Keratinocyte (primary cell): ENCODE measurements around the gene FBN1. TPM values are rescaled to one million over a fixed set of nuclear protein-coding genes. Genes with fewer than 3 reads are reported as not detected.
A peak's percentile ranks its signal among the peaks of the same experiment; 100 is the strongest.

Source experiments
- DNase-seq: peaks from one replicate; pipeline ENCODE4 v3.0.0-alpha.2; 2011; ENCODE audit warnings: low read depth, missing footprints, low spot score
- FAIRE-seq: peaks from 2 replicates; lab custom pipeline; 2011; peaks lifted over from hg19 to GRCh38; lab: Jason Lieb, UNC
- H2AFZ ChIP-seq: 2 replicates; pipeline ENCODE4 v1.6.0; 2012; ENCODE audit warnings: low read length, control low read depth, inconsistent platforms; ENCODE audit not compliant: control insufficient read depth
- H3K27ac ChIP-seq: 2 replicates; pipeline ENCODE4 v1.5.1; 2011; ENCODE audit warnings: low read length; ENCODE audit not compliant: control insufficient read depth, insufficient read depth
- H3K27me3 ChIP-seq: 3 replicates; pipeline ENCODE4 v1.6.0; 2011; ENCODE audit warnings: low read length; ENCODE audit not compliant: control insufficient read depth, insufficient read depth; ENCODE audit errors: extremely low read depth
- H3K36me3 ChIP-seq, 2 experiments: 2 replicates in 1 of 2; 3 replicates in 1 of 2; pipeline ENCODE4 v1.5.1; 2011; ENCODE audit warnings: low read length in 2 of 2, mild to moderate bottlenecking in 1 of 2; ENCODE audit not compliant: control insufficient read depth in 2 of 2, insufficient read depth in 2 of 2; ENCODE audit errors: extremely low read depth in 1 of 2
- H3K4me1 ChIP-seq: 3 replicates; pipeline ENCODE4 v1.5.1; 2011; ENCODE audit warnings: low read length; ENCODE audit not compliant: control insufficient read depth, insufficient read depth; ENCODE audit errors: extremely low read depth
- H3K4me2 ChIP-seq: 3 replicates; pipeline ENCODE4 v1.6.0; 2011; ENCODE audit warnings: low read depth, low read length; ENCODE audit not compliant: control insufficient read depth, insufficient read depth; ENCODE audit errors: extremely low read depth
- H3K4me3 ChIP-seq, 3 experiments: fragments of 200-600 bp in 1 of 3; sonication (generic) in 1 of 3; 2 replicates in 2 of 3; 3 replicates in 1 of 3; pipeline ENCODE4 v1.5.1; 2011 to 2016; ENCODE audit warnings: low read length in 3 of 3, mild to moderate bottlenecking in 3 of 3, control low read depth in 2 of 3, inconsistent platforms in 1 of 3, low read depth in 1 of 3, mixed read lengths in 1 of 3, mixed run types in 1 of 3, moderate library complexity in 1 of 3; ENCODE audit not compliant: control insufficient read depth in 2 of 3, insufficient read depth in 2 of 3; ENCODE audit errors: extremely low read depth in 1 of 3
- H3K79me2 ChIP-seq: 2 replicates; pipeline ENCODE4 v1.6.0; 2012; ENCODE audit warnings: low read length; ENCODE audit not compliant: control insufficient read depth, insufficient read depth
- H3K9ac ChIP-seq: 3 replicates; pipeline ENCODE4 v1.6.0; 2011; ENCODE audit warnings: low read length; ENCODE audit not compliant: control insufficient read depth, insufficient read depth; ENCODE audit errors: extremely low read depth
- H3K9me1 ChIP-seq: 3 replicates; pipeline ENCODE4 v1.6.0; 2011; ENCODE audit warnings: low read length; ENCODE audit not compliant: control insufficient read depth, insufficient read depth; ENCODE audit errors: extremely low read depth
- H3K9me3 ChIP-seq: 2 replicates; pipeline ENCODE4 v1.5.1; 2012; ENCODE audit warnings: low read depth, low read length; ENCODE audit not compliant: control insufficient read depth
- H4K20me1 ChIP-seq: 3 replicates; pipeline ENCODE4 v1.6.0; 2011; ENCODE audit warnings: low read length; ENCODE audit not compliant: control insufficient read depth, insufficient read depth; ENCODE audit errors: extremely low read depth
- EZH2 ChIP-seq: IDR thresholded peaks from one replicate; pipeline ENCODE4 v1.6.1; 2012; ENCODE audit warnings: inconsistent platforms, mild to moderate bottlenecking, low read length, moderate library complexity
- dilution Hi-C: fragments of 300-500 bp; cut with MboI; formaldehyde crosslinking; loops from one replicate; pipeline ENCODE4 v1.7.0; 2020; ENCODE audit warnings: low sequenced_read_pairs; ENCODE audit not compliant: extremely low pct_ligation_motif_present
- polyA plus RNA-seq, 5 experiments: library from polyadenylated mRNA; depleted of rRNA in 3 of 5; stranded (reverse) in 3 of 5; stranded (forward) in 1 of 5; unstranded in 1 of 5; fragments of >200 nt; gene quantifications; 1 replicate in 1 of 5; 2 replicates in 3 of 5; 3 replicates in 1 of 5; pipeline versions ENCODE4 v1.2.1 to v1.2.3, GENCODE V29; 2011 to 2012; ENCODE audit warnings: missing spikeins in 2 of 5, low read depth in 1 of 5, low replicate concordance in 1 of 5
- TF ChIP-seq, protein P1 (sequence below), 3 experiments: IDR thresholded peaks in 1 of 3; conservative IDR thresholded peaks in 1 of 3; optimal IDR thresholded peaks in 1 of 3; 2 replicates in 2 of 3; 3 replicates in 1 of 3; pipeline versions ENCODE3 to v1.5.1; 2011; ENCODE audit warnings: low read length in 3 of 3, mild to moderate bottlenecking in 3 of 3, moderate library complexity in 2 of 3, control low read depth in 1 of 3, inconsistent platforms in 1 of 3; ENCODE audit not compliant: insufficient read depth in 2 of 3; ENCODE audit errors: extremely low read depth in 1 of 3

Gene FBN1
- polyA plus RNA-seq, 1 donor (not counting 4 experiments of a cell fraction or from before 2014, with no cell fraction given): 3.5 TPM

DNA sequence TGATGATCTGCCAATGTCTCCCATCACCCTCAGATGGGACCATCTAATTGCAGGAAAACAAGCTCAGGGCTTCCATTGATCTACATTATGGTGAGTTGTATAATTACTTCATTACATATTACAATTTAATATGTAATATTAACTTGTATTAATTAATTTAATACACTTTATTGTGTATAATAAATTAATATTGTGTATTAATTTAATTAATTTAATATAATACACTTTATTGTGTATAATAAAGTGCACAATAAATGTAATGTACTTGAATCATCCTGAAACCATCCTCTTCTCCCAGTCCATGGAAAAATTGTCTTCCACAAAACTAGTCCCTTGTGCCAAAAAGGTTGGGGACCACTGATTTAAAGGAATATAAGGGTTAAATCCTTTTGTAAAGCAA lies 123.4 kb downstream of the FBN1 start:
- no peak for FAIRE-seq
- H3K36me3 ChIP-seq: no peaks in the 10 kb centered on the region
- H3K9ac ChIP-seq: no peak overlapping the region
- H3K4me1 ChIP-seq: no peaks in the 10 kb centered on the region
- no peak overlapping the region for H3K27ac ChIP-seq
- no peak overlapping the region for H2AFZ ChIP-seq
- no peaks in the 10 kb centered on the region for H3K79me2 ChIP-seq
- TF ChIP-seq, protein P1, sequence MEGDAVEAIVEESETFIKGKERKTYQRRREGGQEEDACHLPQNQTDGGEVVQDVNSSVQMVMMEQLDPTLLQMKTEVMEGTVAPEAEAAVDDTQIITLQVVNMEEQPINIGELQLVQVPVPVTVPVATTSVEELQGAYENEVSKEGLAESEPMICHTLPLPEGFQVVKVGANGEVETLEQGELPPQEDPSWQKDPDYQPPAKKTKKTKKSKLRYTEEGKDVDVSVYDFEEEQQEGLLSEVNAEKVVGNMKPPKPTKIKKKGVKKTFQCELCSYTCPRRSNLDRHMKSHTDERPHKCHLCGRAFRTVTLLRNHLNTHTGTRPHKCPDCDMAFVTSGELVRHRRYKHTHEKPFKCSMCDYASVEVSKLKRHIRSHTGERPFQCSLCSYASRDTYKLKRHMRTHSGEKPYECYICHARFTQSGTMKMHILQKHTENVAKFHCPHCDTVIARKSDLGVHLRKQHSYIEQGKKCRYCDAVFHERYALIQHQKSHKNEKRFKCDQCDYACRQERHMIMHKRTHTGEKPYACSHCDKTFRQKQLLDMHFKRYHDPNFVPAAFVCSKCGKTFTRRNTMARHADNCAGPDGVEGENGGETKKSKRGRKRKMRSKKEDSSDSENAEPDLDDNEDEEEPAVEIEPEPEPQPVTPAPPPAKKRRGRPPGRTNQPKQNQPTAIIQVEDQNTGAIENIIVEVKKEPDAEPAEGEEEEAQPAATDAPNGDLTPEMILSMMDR (optimal IDR thresholded peaks at IDR 0.05 in 1 of 3, IDR thresholded peaks at IDR 0.05 in 1 of 3, conservative IDR thresholded peaks at IDR 0.05 in 1 of 3; ENCODE audit: extremely low read depth in 1 of 3, insufficient read depth in 2 of 3, low read length in 3 of 3): no peak
- TF ChIP-seq EZH2: no peak
- no peak overlapping the region for H3K4me3 ChIP-seq
- dilution Hi-C loops: no loop called here
- no peaks in the 10 kb centered on the region for H4K20me1 ChIP-seq
- H3K4me2 ChIP-seq: no peak overlapping the region
- DNase-seq: no peak
- H3K9me3 ChIP-seq: no peaks in the 10 kb centered on the region
- H3K9me1 ChIP-seq: no peaks in the 10 kb centered on the region
- H3K27me3 ChIP-seq: no peaks in the 10 kb centered on the region

DNA sequence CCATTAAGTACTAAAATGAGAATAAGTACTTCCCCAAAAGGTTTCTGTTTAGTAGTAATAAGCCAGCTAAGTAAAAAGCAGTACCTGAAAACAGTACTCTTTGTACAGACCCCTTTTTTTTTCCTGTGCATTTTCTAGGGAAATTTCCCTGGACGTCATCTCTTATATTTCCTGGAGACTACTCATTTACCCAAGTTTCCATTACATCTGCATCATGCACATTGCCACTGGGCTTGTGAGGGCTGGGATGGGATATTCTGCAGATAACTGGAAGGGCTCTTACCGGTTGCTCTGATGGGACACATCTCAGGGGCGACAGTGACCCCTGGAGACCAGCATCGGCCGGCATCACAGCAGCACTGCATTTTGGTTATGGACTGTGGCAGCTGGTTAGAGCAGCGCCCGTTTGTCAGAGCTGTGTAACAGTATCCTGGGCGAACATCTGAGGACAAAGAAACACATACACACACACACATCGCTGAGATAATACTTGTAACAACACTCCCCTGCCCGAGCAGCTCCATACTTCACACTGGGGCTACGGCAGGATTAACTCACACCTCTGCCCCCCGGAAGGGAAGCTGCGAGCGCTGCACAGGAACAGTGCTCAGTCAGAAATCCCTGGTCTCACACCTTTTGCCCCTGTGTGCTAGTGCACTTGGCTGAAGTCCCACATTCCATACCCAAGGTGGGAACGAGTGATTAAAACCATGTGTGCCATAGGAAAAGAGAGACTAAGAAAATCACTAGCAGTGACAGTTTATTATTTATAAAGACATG lies 124.9 kb downstream of the FBN1 start:
- Histone ChIP-seq H3K27ac (no peak overlapping the region), H3K4me2 (no peak overlapping the region), H3K27me3 (no peaks in the 10 kb centered on the region), H3K9me1 (no peaks in the 10 kb centered on the region), H3K9ac (no peak overlapping the region), H3K36me3 (no peaks in the 10 kb centered on the region), H3K9me3 (no peaks in the 10 kb centered on the region), H2AFZ (no peak overlapping the region), H4K20me1 (no peaks in the 10 kb centered on the region), H3K4me3 (no peak overlapping the region), H3K79me2 (no peaks in the 10 kb centered on the region), H3K4me1 (no peaks in the 10 kb centered on the region)
- DNase-seq: no peak
- TF ChIP-seq, protein P1 (optimal IDR thresholded peaks at IDR 0.05 in 1 of 3, IDR thresholded peaks at IDR 0.05 in 1 of 3, conservative IDR thresholded peaks at IDR 0.05 in 1 of 3; ENCODE audit: extremely low read depth in 1 of 3, insufficient read depth in 2 of 3, low read length in 3 of 3): peak in 2 of 3 experiments; percentile 16 to 56
- no peak for TF ChIP-seq EZH2
- FAIRE-seq: no peak
- dilution Hi-C loops: no loop called here
